ENCODE data around the gene ANGPTL2.

DNA sequence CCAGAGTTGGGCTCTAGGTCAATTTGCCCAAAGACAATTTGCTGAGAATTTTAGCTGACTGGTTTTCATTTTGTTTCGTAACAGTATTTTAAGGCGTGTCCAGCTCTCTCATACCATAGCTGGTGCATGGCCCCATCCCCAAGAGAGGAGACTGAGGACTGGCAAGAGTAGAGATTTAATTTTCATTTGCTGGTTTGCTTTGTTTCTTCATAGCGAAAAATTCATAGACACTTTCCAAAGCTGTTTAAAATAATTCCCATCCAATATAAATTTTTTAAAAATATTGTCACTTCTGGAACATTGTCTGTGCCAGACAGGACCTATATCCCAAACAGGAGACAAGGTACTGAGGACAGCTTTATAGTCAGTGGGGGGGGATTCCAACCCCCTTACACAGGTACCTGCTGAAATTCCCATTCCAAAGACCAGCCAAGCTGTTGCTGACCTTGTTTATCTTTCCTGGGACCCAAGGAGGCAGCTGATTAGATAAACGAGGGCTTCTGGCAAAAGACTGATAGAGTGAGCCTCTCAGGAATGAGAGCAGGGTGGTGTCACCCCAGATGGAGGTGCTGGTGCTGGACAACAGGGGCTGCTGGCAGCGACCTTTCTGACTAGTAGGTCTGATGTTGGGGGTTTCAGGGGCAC lies 6.8 kb upstream of the ANGPTL2 start:
- TF ChIP-seq POLR2A (IDR thresholded peaks at IDR 0.05; ENCODE audit: low read length), result no peak
- TF ChIP-seq GATA1 (IDR thresholded peaks at IDR 0.05; ENCODE audit: low read depth, low read length), result no peak

Measured in erythroblast (primary cell).